ENCODE results near the gene LRFN2.

DNA sequence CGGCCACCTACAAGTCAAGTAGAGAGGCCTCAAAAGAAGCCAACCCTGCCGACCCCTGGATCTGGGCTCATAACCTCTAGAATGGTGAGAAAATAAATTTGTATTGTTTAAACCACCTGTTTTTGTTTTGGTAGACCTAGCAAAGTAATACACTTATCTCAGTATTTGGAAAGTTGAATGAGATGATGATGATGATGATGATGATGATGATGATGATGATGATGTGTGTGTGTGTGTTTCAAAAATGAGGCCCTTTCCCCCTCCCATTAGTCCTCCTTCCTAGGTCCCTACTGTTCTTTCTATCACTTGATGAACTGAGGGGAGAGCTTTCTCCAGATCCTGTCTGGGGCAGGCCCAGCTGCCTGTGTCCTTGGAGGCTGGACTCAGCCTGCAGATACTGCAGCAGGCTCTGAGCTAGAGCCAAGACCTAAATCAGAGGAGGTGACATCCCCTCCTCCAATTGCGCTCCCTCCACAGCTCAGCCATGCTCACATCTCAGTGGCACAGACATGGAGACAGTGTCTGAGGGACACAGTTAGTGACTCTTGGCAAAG lies 120.1 kb downstream of the LRFN2 start:
- TF ChIP-seq, protein P1, sequence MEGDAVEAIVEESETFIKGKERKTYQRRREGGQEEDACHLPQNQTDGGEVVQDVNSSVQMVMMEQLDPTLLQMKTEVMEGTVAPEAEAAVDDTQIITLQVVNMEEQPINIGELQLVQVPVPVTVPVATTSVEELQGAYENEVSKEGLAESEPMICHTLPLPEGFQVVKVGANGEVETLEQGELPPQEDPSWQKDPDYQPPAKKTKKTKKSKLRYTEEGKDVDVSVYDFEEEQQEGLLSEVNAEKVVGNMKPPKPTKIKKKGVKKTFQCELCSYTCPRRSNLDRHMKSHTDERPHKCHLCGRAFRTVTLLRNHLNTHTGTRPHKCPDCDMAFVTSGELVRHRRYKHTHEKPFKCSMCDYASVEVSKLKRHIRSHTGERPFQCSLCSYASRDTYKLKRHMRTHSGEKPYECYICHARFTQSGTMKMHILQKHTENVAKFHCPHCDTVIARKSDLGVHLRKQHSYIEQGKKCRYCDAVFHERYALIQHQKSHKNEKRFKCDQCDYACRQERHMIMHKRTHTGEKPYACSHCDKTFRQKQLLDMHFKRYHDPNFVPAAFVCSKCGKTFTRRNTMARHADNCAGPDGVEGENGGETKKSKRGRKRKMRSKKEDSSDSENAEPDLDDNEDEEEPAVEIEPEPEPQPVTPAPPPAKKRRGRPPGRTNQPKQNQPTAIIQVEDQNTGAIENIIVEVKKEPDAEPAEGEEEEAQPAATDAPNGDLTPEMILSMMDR (IDR thresholded peaks at IDR 0.05; ENCODE audit: low read depth, low read length, poor library complexity, severe bottlenecking) = no peak
- no peak for TF ChIP-seq EZH2phosphoT487 (IDR thresholded peaks at IDR 0.05; ENCODE audit: borderline replicate concordance, low read length)
